Adrenal gland (tissue), 12 donors: ENCODE measurements around the gene ATF6. TPM values are rescaled to one million over a fixed set of nuclear protein-coding genes. Genes with fewer than 3 reads are reported as not detected.

Experiments used
- DNase-seq, 7 donors: peaks; one replicate each; pipeline ENCODE4 v3.0.0-alpha.2; 2019 to 2020
- H3K27ac ChIP-seq, 5 donors: fragments of 200-600 bp; sonication (generic) in 4 of 5; 1 replicate in 3 of 5; 2 replicates in 2 of 5; pipeline versions ENCODE4 v1.5.1 to v1.8.0; 2016 to 2020; ENCODE audit warnings: mild to moderate bottlenecking in 1 of 5
- H3K27me3 ChIP-seq: fragments of 200-600 bp; 2 replicates; pipeline ENCODE4 v1.8.0; 2021
- H3K36me3 ChIP-seq, 2 donors: fragments of 200-600 bp; replicated peaks in 1 of 2; 1 replicate in 1 of 2; 2 replicates in 1 of 2; pipeline versions ENCODE4 v1.5.1 to v1.8.0; 2018 to 2022
- H3K4me1 ChIP-seq, 2 donors: fragments of 200-600 bp; replicated peaks in 1 of 2; 1 replicate in 1 of 2; 2 replicates in 1 of 2; pipeline versions ENCODE4 v1.5.1 to v1.8.0; 2018 to 2021
- H3K4me3 ChIP-seq, 4 donors: fragments of 200-600 bp; sonication (generic) in 3 of 4; one replicate each; pipeline ENCODE4 v1.5.1; 2016 to 2018
- H3K9me3 ChIP-seq, 3 donors: fragments of 200-600 bp; sonication (generic) in 1 of 3; replicated peaks in 1 of 3; 1 replicate in 2 of 3; 2 replicates in 1 of 3; pipeline versions ENCODE4 v1.5.1 to v1.8.0; 2016 to 2021
- POLR2A ChIP-seq, 2 donors: fragments of 450-650 bp; IDR thresholded peaks; one replicate each; pipeline ENCODE4 v1.6.1; 2017; ENCODE audit warnings: antibody characterized with exemption in 2 of 2, mild to moderate bottlenecking in 2 of 2, moderate library complexity in 1 of 2
- WGBS, 4 donors: extraction: QIAGEN DNeasy Blood & Tissue Kit in 2 of 4; methylation state at CpG; one replicate each; pipeline versions ENCODE4 v1.1.5 to v1.1.7; 2013 to 2017; 5-methylcytosine and 5-hydroxymethylcytosine counted together
- intact Hi-C, 2 donors: fragments of 100-400 bp; cut with DNase I; formaldehyde crosslinking; loops; one replicate each; pipeline versions ENCODE4 v1.14.1 to v1.15.0; 2022 to 2023
- polyA plus RNA-seq, 3 donors: library from polyadenylated mRNA; stranded (reverse); fragments of 200-250 nt in 2 of 3; fragments of 350-450 nt in 1 of 3; fragmentation: Illumina TruSeq in 1 of 3; extraction: RNeasy Lipid Tissue Mini Kit (QIAGEN cat#74804) in 1 of 3; gene quantifications; one replicate each; pipeline ENCODE4 v1.2.3, GENCODE V29; 2013 to 2014
- total RNA-seq, 9 donors: library from RNA; depleted of rRNA in 4 of 9; stranded (reverse); fragments of >200 nt in 4 of 9; fragments of 120-200 nt in 1 of 9; fragmentation: NEBNext Ultra II Directional in 1 of 9; extraction: Animal tissue kit (Norgen Biotek cat#: 25700) in 1 of 9; gene quantifications; one replicate each; pipeline versions ENCODE4 v1.1.0 to v1.2.4, GENCODE V29; 2013 to 2023
- TF ChIP-seq, protein P1 (sequence below), 6 experiments: fragments of 450-650 bp in 4 of 6; fragments of 200-600 bp in 2 of 6; sonication (generic) in 1 of 6; IDR thresholded peaks; 1 replicate in 5 of 6; 2 replicates in 1 of 6; pipeline versions ENCODE4 v1.5.1 to v1.8.0; 2016 to 2021; ENCODE audit warnings: antibody characterized with exemption in 6 of 6, mild to moderate bottlenecking in 2 of 6, moderate library complexity in 1 of 6
- donor health status: healthy with polysubstance abuse.
- donor health status: Bipolar disorder and iron deficiency.
- donor health status: DM: yes; HTN: yes; CAD: no.
- donor health status: DM: no; HTN: no; CAD: no.
- donor health status: DM: no; HTN: no; CAD: no.
- donor health status: DM: yes; HTN: yes; CAD: no.

Gene ATF6
- total and polyA plus RNA-seq, 12 donors = 3.5 to 34.2 (median 28.0) TPM

DNA sequence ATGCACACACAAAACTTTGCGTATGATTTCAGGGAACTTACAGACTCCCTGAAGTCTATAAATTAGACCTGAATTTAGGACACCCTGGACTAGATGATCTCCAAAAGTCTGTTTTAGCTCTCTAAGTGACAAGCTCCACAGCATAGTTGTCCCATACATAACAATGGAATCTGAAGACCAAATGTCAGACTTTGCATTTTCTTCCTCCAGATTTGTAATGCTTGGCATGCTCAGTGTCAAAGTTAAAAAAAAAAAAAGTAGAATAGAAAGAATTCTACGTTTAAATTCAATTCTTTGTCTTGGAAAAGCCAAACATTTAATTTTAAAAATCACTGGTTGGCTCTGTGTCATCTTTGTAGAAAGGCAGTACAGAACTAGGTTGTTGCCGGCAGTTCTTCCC, 190.8 kb downstream of the ATF6 start:
- H3K4me1 ChIP-seq = peaks cover 0 to 24% of the 10 kb centered on the region in 2 donors
- DNase-seq = no peak
- H3K4me3 ChIP-seq = no peak overlapping the region
- no peaks in the 10 kb centered on the region for H3K9me3 ChIP-seq
- no peak for TF ChIP-seq POLR2A (IDR thresholded peaks at IDR 0.05)
- TF ChIP-seq, protein P1, sequence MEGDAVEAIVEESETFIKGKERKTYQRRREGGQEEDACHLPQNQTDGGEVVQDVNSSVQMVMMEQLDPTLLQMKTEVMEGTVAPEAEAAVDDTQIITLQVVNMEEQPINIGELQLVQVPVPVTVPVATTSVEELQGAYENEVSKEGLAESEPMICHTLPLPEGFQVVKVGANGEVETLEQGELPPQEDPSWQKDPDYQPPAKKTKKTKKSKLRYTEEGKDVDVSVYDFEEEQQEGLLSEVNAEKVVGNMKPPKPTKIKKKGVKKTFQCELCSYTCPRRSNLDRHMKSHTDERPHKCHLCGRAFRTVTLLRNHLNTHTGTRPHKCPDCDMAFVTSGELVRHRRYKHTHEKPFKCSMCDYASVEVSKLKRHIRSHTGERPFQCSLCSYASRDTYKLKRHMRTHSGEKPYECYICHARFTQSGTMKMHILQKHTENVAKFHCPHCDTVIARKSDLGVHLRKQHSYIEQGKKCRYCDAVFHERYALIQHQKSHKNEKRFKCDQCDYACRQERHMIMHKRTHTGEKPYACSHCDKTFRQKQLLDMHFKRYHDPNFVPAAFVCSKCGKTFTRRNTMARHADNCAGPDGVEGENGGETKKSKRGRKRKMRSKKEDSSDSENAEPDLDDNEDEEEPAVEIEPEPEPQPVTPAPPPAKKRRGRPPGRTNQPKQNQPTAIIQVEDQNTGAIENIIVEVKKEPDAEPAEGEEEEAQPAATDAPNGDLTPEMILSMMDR (IDR thresholded peaks at IDR 0.05) = no peak
- no peaks in the 10 kb centered on the region for H3K27me3 ChIP-seq
- WGBS, 4 donors = 88 to 92% (median 90%) methylated on average over 3 of the region's 3 CpGs
- H3K36me3 ChIP-seq = peaks cover 0 to 10% of the 10 kb centered on the region in 2 donors
- intact Hi-C loops = no loop called here
- H3K27ac ChIP-seq = no peak overlapping the region

DNA sequence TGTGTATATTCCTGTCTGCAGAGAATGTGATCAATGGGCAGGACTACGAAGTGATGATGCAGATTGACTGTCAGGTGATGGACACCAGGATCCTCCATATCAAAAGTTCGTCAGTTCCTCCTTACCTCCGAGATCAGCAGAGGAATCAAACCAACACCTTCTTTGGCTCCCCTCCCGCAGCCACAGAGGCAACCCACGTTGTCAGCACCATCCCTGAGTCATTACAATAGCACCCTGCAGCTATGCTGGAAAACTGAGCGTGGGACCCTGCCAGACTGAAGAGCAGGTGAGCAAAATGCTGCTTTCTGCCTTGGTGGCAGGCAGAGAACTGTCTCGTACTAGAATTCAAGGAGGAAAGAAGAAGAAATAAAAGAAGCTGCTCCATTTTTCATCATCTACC, 192.3 kb downstream of the ATF6 start:
- no peak overlapping the region for H3K27ac ChIP-seq
- peaks cover 0 to 35% of the 10 kb centered on the region in 2 donors for H3K4me1 ChIP-seq
- no peak overlapping the region for H3K4me3 ChIP-seq
- intact Hi-C loops = no loop called here
- 83 to 86% (median 86%) methylated on average over 7 of the region's 7 CpGs for WGBS, 4 donors
- H3K36me3 ChIP-seq = peaks cover 0 to 10% of the 10 kb centered on the region in 2 donors
- TF ChIP-seq, protein P1 (IDR thresholded peaks at IDR 0.05) = no peak
- no peak for TF ChIP-seq POLR2A (IDR thresholded peaks at IDR 0.05)
- H3K9me3 ChIP-seq = no peaks in the 10 kb centered on the region
- DNase-seq = no peak
- H3K27me3 ChIP-seq = no peaks in the 10 kb centered on the region

DNA sequence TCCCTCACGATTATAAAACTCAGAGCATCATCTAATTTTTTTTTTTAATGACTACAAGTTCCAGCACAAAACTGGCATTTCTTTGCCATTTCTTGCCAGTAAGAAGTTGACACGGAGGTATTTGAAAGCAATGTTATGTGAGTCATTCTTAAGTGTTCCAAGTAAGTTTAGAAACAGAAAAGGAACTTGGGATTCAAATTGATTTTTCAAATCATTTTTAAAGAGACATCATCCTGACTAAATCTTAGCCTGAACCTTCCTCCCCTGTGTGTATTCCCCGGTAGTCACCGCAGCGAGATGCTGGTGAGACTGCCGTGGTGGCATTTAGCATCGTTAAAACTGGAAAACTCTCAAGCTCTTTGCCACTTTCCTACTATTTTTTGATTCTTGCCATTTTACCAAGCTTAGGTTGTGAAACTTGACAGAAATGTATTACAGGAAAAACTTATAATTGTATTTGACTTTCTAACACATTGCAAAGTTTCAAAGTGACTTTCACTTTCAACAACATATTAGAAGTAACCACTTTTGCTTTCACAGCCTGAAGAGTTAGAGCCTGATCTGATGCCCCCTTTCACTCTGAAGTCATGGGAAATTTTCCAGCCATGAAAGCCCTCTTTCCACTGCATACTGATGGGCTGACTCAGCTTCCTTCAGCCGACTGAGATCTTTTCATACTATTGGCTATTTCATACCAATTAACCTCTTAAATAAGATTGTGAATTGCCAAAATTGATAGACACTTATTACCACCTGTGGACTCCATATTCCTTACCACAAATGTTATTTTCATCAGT, 196.2 kb downstream of the ATF6 start:
- TF ChIP-seq POLR2A (IDR thresholded peaks at IDR 0.05) = peak in 1 of 2 donors; percentile 33
- TF ChIP-seq, protein P1 (IDR thresholded peaks at IDR 0.05) = no peak
- peak in 4 of 7 donors; percentile 25 to 55 (median 35) for DNase-seq
- intact Hi-C loops = no loop called here
- H3K27ac ChIP-seq = peak overlapping the region in 3 of 5 donors; percentile 41 to 90 (median 67)
- peaks cover 0 to 22% of the 10 kb centered on the region in 2 donors for H3K4me1 ChIP-seq
- no peaks in the 10 kb centered on the region for H3K9me3 ChIP-seq
- WGBS, 4 donors = 38 to 48% (median 45%) methylated on average over 8 of the region's 8 CpGs
- H3K27me3 ChIP-seq = no peaks in the 10 kb centered on the region
- peaks cover 0 to 10% of the 10 kb centered on the region in 2 donors for H3K36me3 ChIP-seq
- H3K4me3 ChIP-seq = peak overlapping the region in 1 of 4 donors; percentile 40

DNA sequence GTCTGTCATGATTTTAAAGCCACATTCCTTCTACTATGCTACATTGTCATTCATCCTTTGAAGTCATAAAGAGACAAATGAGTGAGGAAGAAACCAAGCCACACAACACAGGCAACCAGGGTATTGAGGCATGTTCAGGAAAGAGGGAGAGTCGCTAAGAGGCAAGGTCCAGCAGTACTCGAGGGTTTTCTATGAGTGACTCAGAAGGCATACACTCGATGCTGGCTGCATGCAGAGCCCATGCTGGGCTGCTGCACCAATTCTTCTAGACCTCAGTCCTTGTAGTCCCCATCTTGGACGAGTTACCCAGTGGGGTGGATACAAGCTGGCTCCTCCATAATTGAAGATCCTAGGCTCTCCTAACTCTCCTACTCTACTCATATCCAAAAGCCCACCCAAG, 199.9 kb downstream of the ATF6 start:
- Histone ChIP-seq H3K27me3 (no peaks in the 10 kb centered on the region), H3K9me3 (no peaks in the 10 kb centered on the region), H3K27ac (no peak overlapping the region), H3K4me3 (no peak overlapping the region), H3K36me3 (no peaks in the 10 kb centered on the region), H3K4me1 (peaks cover 0 to 22% of the 10 kb centered on the region in 2 donors)
- intact Hi-C loops = no loop called here
- TF ChIP-seq, protein P1 (IDR thresholded peaks at IDR 0.05) = no peak
- TF ChIP-seq POLR2A (IDR thresholded peaks at IDR 0.05) = no peak
- WGBS, 4 donors = 81 to 92% (median 86%) methylated on average over 4 of the region's 4 CpGs
- DNase-seq = no peak
